Osteoblast (primary cell): ENCODE data around the gene RASIP1. TPM values are rescaled to one million over a fixed set of nuclear protein-coding genes. Genes with fewer than 3 reads are reported as not detected.

ENCODE experiments used
- DNase-seq: peaks from one replicate; pipeline ENCODE4 v3.0.0; 2011; ENCODE audit warnings: low spot score, mixed read lengths; ENCODE audit not compliant: insufficient read length; ENCODE audit errors: missing footprints
- H2AFZ ChIP-seq: 2 replicates; pipeline ENCODE4 v1.6.0; 2011; ENCODE audit warnings: mild to moderate bottlenecking, low read length
- H3K27ac ChIP-seq: 2 replicates; pipeline ENCODE4 v1.5.1; 2011; ENCODE audit warnings: mild to moderate bottlenecking, low read depth, low read length, moderate library complexity
- H3K27me3 ChIP-seq: 2 replicates; pipeline ENCODE4 v1.6.0; 2012; ENCODE audit warnings: mild to moderate bottlenecking, control low read depth, inconsistent platforms, low read length, moderate library complexity; ENCODE audit not compliant: insufficient read depth
- H3K36me3 ChIP-seq: 2 replicates; pipeline ENCODE4 v1.5.1; 2011; ENCODE audit warnings: mild to moderate bottlenecking, low read length, control low read depth, moderate library complexity; ENCODE audit not compliant: insufficient read depth
- H3K4me1 ChIP-seq: 2 replicates; pipeline ENCODE4 v1.5.1; 2011; ENCODE audit warnings: mild to moderate bottlenecking, low read length, control low read depth, moderate library complexity; ENCODE audit not compliant: insufficient read depth
- H3K4me2 ChIP-seq: 2 replicates; pipeline ENCODE4 v1.6.0; 2011; ENCODE audit warnings: mild to moderate bottlenecking, low read length; ENCODE audit not compliant: insufficient read depth
- H3K4me3 ChIP-seq: fragments of 200-600 bp; sonication (generic); 3 replicates; pipeline ENCODE4 v1.5.1; 2012; ENCODE audit warnings: mild to moderate bottlenecking, low read length, inconsistent platforms; ENCODE audit not compliant: insufficient read depth
- H3K79me2 ChIP-seq: 2 replicates; pipeline ENCODE4 v1.6.0; 2012; ENCODE audit warnings: mild to moderate bottlenecking, low read length, control low read depth, inconsistent platforms; ENCODE audit not compliant: insufficient read depth
- H3K9me3 ChIP-seq: 2 replicates; pipeline ENCODE4 v1.5.1; 2011; ENCODE audit warnings: low read depth, low read length, control low read depth
- H4K20me1 ChIP-seq: 2 replicates; pipeline ENCODE4 v1.6.0; 2012; ENCODE audit warnings: mild to moderate bottlenecking, low read length, control low read depth; ENCODE audit not compliant: insufficient read depth
- CTCF ChIP-seq: IDR thresholded peaks from 2 replicates; pipeline ENCODE4 v1.5.1; 2011; ENCODE audit warnings: mild to moderate bottlenecking, low read depth, low read length, moderate library complexity; ENCODE audit errors: extremely low read depth
- total RNA-seq: library from RNA; depleted of rRNA; stranded (reverse); fragments of >200 nt; gene quantifications from 2 replicates; pipeline ENCODE4 v1.2.3, GENCODE V29; 2012

Gene RASIP1
- total RNA-seq, 1 donor, result 3.6 TPM

GRCh38 chr19:48745208-48745995, 5.0 kb upstream of the RASIP1 start:
- peak; percentile 97 for DNase-seq
- no peaks in the 10 kb centered on the region for H3K79me2 ChIP-seq
- H3K9me3 ChIP-seq, result no peaks in the 10 kb centered on the region
- H3K4me3 ChIP-seq, result no peak overlapping the region
- no peak for TF ChIP-seq CTCF
- H3K27me3 ChIP-seq, result peaks cover 20% of the 10 kb centered on the region
- H4K20me1 ChIP-seq, result no peaks in the 10 kb centered on the region
- H3K36me3 ChIP-seq, result no peaks in the 10 kb centered on the region
- no peak overlapping the region for H2AFZ ChIP-seq
- no peak overlapping the region for H3K27ac ChIP-seq
- H3K4me1 ChIP-seq, result peaks cover 5% of the 10 kb centered on the region
- no peak overlapping the region for H3K4me2 ChIP-seq

GRCh38 chr19:48742096-48742495, 1.7 kb upstream of the RASIP1 start:
- no peak overlapping the region for H3K4me3 ChIP-seq
- H3K36me3 ChIP-seq, result no peaks in the 10 kb centered on the region
- peaks cover 5% of the 10 kb centered on the region for H3K4me1 ChIP-seq
- no peak overlapping the region for H2AFZ ChIP-seq
- H3K27me3 ChIP-seq, result peaks cover 21% of the 10 kb centered on the region
- TF ChIP-seq CTCF, result no peak
- H3K9me3 ChIP-seq, result no peaks in the 10 kb centered on the region
- DNase-seq, result no peak
- no peaks in the 10 kb centered on the region for H3K79me2 ChIP-seq
- H4K20me1 ChIP-seq, result no peaks in the 10 kb centered on the region
- H3K4me2 ChIP-seq, result no peak overlapping the region
- H3K27ac ChIP-seq, result no peak overlapping the region

GRCh38 chr19:48741129-48741999, 954 bp upstream of the RASIP1 start:
- Histone ChIP-seq H3K36me3 (no peaks in the 10 kb centered on the region), H3K4me2 (no peak overlapping the region), H4K20me1 (no peaks in the 10 kb centered on the region), H3K4me3 (no peak overlapping the region), H3K9me3 (no peaks in the 10 kb centered on the region), H3K4me1 (peaks cover under 1% of the 10 kb centered on the region), H3K27ac (no peak overlapping the region), H3K79me2 (no peaks in the 10 kb centered on the region), H2AFZ (peak overlapping the region; percentile 16), H3K27me3 (peaks cover 20% of the 10 kb centered on the region)
- no peak for TF ChIP-seq CTCF
- DNase-seq, result peak; percentile 78
